Lower leg skin (tissue), 3 donors: ENCODE measurements around the gene AP1M2.

Experiments
- POLR2A ChIP-seq, 2 donors: fragments of 450-650 bp; IDR thresholded peaks; one replicate each; pipeline ENCODE4 v1.6.1; 2016 to 2017; ENCODE audit warnings: antibody characterized with exemption in 2 of 2, mild to moderate bottlenecking in 1 of 2, moderate library complexity in 1 of 2
- TF ChIP-seq, protein P1 (sequence below), 3 donors: fragments of 450-650 bp; IDR thresholded peaks; one replicate each; pipeline ENCODE4 v1.5.1; 2016; ENCODE audit warnings: antibody characterized with exemption in 3 of 3, mild to moderate bottlenecking in 3 of 3, moderate library complexity in 2 of 3

GRCh38 chr19:10601999-10602329 lies 14.9 kb upstream of the AP1M2 start:
- TF ChIP-seq, protein P1, sequence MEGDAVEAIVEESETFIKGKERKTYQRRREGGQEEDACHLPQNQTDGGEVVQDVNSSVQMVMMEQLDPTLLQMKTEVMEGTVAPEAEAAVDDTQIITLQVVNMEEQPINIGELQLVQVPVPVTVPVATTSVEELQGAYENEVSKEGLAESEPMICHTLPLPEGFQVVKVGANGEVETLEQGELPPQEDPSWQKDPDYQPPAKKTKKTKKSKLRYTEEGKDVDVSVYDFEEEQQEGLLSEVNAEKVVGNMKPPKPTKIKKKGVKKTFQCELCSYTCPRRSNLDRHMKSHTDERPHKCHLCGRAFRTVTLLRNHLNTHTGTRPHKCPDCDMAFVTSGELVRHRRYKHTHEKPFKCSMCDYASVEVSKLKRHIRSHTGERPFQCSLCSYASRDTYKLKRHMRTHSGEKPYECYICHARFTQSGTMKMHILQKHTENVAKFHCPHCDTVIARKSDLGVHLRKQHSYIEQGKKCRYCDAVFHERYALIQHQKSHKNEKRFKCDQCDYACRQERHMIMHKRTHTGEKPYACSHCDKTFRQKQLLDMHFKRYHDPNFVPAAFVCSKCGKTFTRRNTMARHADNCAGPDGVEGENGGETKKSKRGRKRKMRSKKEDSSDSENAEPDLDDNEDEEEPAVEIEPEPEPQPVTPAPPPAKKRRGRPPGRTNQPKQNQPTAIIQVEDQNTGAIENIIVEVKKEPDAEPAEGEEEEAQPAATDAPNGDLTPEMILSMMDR (IDR thresholded peaks at IDR 0.05): no peak
- no peak for TF ChIP-seq POLR2A (IDR thresholded peaks at IDR 0.05)
